Smooth muscle cell (in vitro differentiated cells): Measurements from ENCODE around the gene RBMS2. TPM values are rescaled to one million over a fixed set of nuclear protein-coding genes. Genes with fewer than 3 reads are reported as not detected.

Source experiments
- DNase-seq: peaks from one replicate; lab custom pipeline; 2025; ENCODE audit not compliant: unreplicated experiment; lab: John Stamatoyannopoulos, UW
- H2AFZ ChIP-seq: fragments of 200-600 bp; sonication (generic); 2 replicates; pipeline ENCODE4 v1.6.0; 2016; ENCODE audit warnings: antibody characterized with exemption, low read depth, mild to moderate bottlenecking
- H3F3A ChIP-seq: fragments of 200-600 bp; sonication (generic); 2 replicates; pipeline ENCODE4 v1.6.0; 2017; ENCODE audit warnings: antibody characterized with exemption, low read depth
- H3K27ac ChIP-seq: fragments of 200-600 bp; sonication (generic); 2 replicates; pipeline ENCODE4 v1.5.1; 2016; ENCODE audit warnings: low read depth, mild to moderate bottlenecking
- H3K27me3 ChIP-seq: fragments of 200-600 bp; sonication (generic); 2 replicates; pipeline ENCODE4 v1.6.1; 2016; ENCODE audit warnings: low read depth, mild to moderate bottlenecking
- H3K36me3 ChIP-seq: fragments of 200-600 bp; sonication (generic); 2 replicates; pipeline ENCODE4 v1.5.1; 2016; ENCODE audit warnings: low read depth
- H3K4me1 ChIP-seq: fragments of 200-600 bp; sonication (generic); 2 replicates; pipeline ENCODE4 v1.5.1; 2016; ENCODE audit warnings: low read depth
- H3K4me2 ChIP-seq: fragments of 200-600 bp; sonication (generic); 2 replicates; pipeline ENCODE4 v1.6.0; 2016; ENCODE audit warnings: mild to moderate bottlenecking
- H3K4me3 ChIP-seq: fragments of 200-600 bp; sonication (generic); 2 replicates; pipeline ENCODE4 v1.5.1; 2016; ENCODE audit warnings: mild to moderate bottlenecking
- H3K79me2 ChIP-seq: fragments of 200-600 bp; sonication (generic); 2 replicates; pipeline ENCODE4 v1.6.0; 2016; ENCODE audit warnings: low read depth, mild to moderate bottlenecking
- H3K9ac ChIP-seq: fragments of 200-600 bp; sonication (generic); 2 replicates; pipeline ENCODE4 v1.6.0; 2016; ENCODE audit warnings: low read depth
- H3K9me3 ChIP-seq: fragments of 200-600 bp; sonication (generic); replicated peaks from 2 replicates; pipeline ENCODE4 v1.5.1; 2016; ENCODE audit warnings: low read depth
- H4K20me1 ChIP-seq: fragments of 200-600 bp; sonication (generic); 2 replicates; pipeline ENCODE4 v1.6.0; 2016; ENCODE audit warnings: low read depth
- WGBS: methylation state at CpG from one replicate; pipeline ENCODE4 v1.1.7; 2016; ENCODE audit warnings: low lambda C conversion rate; 5-methylcytosine and 5-hydroxymethylcytosine counted together
- polyA plus RNA-seq: library from polyadenylated mRNA; unstranded; fragments of >200 nt; fragmentation: Nextera tagmentation; extraction: Ambion mirVana; gene quantifications from 2 replicates; pipeline ENCODE4 v1.2.1, GENCODE V29; 2016
- total RNA-seq: library from RNA; depleted of rRNA; stranded (reverse); fragments of >200 nt; gene quantifications from 2 replicates; pipeline ENCODE4 v1.2.3, GENCODE V29; 2014
- TF ChIP-seq, protein P1 (sequence below): fragments of 200-600 bp; sonication (generic); IDR thresholded peaks from 2 replicates; pipeline ENCODE4 v1.5.1; 2017; ENCODE audit warnings: borderline replicate concordance, mild to moderate bottlenecking, antibody characterized with exemption; ENCODE audit not compliant: insufficient read depth, poor library complexity, severe bottlenecking

RBMS2 gene
- total and polyA plus RNA-seq, 2 experiments from 2014 or later = 16.8 to 20.6 TPM

DNA sequence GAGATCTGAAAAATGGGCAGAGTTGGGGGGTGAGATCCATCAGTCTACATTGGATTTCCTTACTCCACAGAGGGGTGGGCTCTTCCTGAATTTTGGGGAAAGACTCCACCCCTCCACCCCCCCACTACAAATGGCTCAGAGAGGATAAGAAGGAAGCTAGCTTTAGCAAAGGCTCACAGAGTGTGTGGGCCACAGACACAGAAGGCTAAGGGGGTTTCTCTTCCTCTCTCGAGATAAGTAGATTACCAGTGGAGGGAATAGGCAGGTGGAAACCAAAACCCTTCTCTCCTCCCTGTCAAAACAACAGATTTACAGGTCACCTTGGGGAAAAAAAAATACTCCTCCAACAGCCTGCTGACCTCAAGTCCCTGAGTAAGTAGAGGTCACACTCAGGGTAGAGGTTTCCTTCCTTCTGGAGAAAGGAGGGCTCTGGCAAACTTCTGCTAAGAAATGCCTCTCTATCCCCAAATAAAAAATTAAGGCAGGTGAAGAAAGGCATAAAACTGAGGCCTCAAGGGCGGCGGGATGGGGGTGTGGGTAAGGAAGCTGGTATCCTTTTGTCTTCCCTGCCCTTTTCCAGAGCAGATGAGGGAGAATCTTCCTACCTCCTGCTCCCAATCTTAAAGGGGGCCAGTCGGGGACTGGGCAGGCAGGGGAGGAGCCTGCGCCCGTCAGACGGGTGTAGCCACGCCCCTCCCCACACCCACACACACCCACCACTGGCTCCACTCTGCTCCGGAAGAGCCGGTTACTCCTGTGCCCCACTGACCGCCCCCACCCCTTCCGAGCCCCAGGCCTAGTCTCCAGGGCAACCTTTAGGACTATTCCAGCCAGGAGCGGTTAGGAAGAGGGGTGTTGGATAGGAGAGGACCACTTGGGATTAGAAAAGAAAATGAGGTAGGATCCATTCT lies 110.4 kb downstream of the RBMS2 start:
- H3K9me3 ChIP-seq = no peaks in the 10 kb centered on the region
- H3K27me3 ChIP-seq = no peaks in the 10 kb centered on the region
- H3K9ac ChIP-seq = no peak overlapping the region
- no peak overlapping the region for H2AFZ ChIP-seq
- peak overlapping the region; percentile 54 for H3K27ac ChIP-seq
- WGBS = 9% methylated on average over 13 of the region's 13 CpGs
- H3K4me1 ChIP-seq = peaks cover 45% of the 10 kb centered on the region
- peaks cover 12% of the 10 kb centered on the region for H3F3A ChIP-seq
- no peak for DNase-seq
- H4K20me1 ChIP-seq = peaks cover 70% of the 10 kb centered on the region
- H3K4me2 ChIP-seq = peak overlapping the region; percentile 98
- TF ChIP-seq, protein P1, sequence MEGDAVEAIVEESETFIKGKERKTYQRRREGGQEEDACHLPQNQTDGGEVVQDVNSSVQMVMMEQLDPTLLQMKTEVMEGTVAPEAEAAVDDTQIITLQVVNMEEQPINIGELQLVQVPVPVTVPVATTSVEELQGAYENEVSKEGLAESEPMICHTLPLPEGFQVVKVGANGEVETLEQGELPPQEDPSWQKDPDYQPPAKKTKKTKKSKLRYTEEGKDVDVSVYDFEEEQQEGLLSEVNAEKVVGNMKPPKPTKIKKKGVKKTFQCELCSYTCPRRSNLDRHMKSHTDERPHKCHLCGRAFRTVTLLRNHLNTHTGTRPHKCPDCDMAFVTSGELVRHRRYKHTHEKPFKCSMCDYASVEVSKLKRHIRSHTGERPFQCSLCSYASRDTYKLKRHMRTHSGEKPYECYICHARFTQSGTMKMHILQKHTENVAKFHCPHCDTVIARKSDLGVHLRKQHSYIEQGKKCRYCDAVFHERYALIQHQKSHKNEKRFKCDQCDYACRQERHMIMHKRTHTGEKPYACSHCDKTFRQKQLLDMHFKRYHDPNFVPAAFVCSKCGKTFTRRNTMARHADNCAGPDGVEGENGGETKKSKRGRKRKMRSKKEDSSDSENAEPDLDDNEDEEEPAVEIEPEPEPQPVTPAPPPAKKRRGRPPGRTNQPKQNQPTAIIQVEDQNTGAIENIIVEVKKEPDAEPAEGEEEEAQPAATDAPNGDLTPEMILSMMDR = no peak
- H3K4me3 ChIP-seq = peak overlapping the region; percentile 20
- H3K79me2 ChIP-seq = peaks cover 82% of the 10 kb centered on the region
- no peaks in the 10 kb centered on the region for H3K36me3 ChIP-seq

DNA sequence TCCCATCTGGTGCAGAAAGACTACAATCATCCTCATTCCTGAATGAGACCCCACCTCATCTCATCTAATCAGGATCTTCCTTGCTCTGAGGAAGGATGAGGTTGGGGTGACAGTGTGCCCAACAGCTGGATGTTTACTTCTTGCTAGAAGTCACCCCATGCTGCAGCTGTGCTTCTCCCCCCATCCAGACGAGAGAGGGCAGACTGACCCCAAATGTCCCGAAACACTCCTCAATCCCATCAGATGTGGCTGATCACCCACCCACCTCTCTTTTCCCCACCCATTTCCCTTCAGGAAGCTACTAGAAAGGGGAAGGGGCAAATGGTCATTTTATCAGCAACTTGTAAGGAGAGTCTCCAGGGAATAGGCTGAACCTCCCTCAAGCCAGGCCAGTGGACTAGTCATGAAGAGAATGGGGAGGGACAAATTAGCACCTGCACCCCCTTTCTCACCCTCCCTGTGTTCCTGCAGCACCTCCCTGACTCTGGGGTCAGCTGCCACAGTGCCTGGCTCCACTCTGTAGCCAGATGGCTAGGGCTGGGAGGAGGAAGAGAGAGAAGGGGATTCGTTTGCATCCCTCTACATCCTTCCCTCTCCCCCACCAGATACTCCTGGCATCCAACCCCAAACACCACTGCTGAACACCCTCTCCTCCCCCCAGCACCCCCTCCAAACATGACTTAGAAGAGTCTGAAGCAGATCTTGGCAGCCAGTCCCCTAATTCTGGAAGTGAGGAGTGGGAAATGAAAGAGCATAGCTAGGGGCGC lies 111.3 kb downstream of the RBMS2 start:
- H2AFZ ChIP-seq = no peak overlapping the region
- peaks cover 54% of the 10 kb centered on the region for H3K4me1 ChIP-seq
- peaks cover 62% of the 10 kb centered on the region for H4K20me1 ChIP-seq
- H3F3A ChIP-seq = peaks cover 20% of the 10 kb centered on the region
- DNase-seq = no peak
- TF ChIP-seq, protein P1 = no peak
- peak overlapping the region; percentile 54 for H3K27ac ChIP-seq
- H3K4me3 ChIP-seq = peak overlapping the region; percentile 20
- no peaks in the 10 kb centered on the region for H3K9me3 ChIP-seq
- H3K36me3 ChIP-seq = no peaks in the 10 kb centered on the region
- H3K79me2 ChIP-seq = peaks cover 74% of the 10 kb centered on the region
- peak overlapping the region; percentile 98 for H3K4me2 ChIP-seq
- no peak overlapping the region for H3K9ac ChIP-seq
- no peaks in the 10 kb centered on the region for H3K27me3 ChIP-seq
- WGBS = 69% methylated on average over 4 of the region's 4 CpGs

DNA sequence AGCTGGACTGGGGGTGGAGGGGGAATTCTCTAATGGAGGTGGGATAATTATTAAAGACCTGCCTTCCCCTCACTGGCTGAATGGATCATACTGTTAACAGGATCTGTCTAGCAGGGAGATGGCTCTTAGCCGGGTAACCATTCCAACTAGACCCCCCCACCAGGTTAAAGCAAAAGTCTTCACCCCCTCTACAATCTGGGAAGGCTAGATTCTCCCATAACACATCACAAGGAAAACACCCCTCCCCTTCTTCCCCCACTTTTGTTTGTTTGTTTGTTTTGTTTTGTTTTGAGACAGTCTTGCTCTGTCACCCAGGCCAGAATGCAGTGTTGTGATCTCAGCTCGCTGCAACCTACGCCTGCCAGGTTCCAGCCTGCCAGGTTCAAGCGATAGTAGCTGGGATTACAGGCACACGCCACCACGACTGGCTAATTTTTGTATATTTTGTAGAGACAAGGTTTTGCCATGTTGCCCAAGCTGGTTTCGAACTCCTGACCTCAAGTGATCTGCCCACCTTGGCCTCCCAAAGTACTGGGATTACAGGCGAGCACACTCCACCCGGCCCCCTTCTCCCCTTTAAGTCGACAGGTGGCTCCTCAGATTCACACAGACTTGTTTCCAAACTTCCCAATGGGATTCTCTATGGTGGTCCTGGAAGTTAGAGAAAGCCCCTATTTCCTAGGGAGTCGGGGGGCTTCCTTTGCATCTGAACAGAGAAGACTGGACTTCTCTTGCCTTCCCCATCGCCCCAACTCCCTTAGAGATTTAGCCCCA lies 112.0 kb downstream of the RBMS2 start:
- 39% methylated on average over 12 of the region's 12 CpGs for WGBS
- Histone ChIP-seq H3K79me2 (peaks cover 66% of the 10 kb centered on the region), H3K36me3 (no peaks in the 10 kb centered on the region), H3K27ac (peak overlapping the region; percentile 54), H3K27me3 (no peaks in the 10 kb centered on the region), H3K9me3 (no peaks in the 10 kb centered on the region), H3F3A (peaks cover 25% of the 10 kb centered on the region), H4K20me1 (peaks cover 54% of the 10 kb centered on the region), H2AFZ (no peak overlapping the region), H3K4me2 (peak overlapping the region; percentile 98), H3K4me1 (peaks cover 47% of the 10 kb centered on the region), H3K9ac (peak overlapping the region; percentile 83), H3K4me3 (peak overlapping the region; percentile 69)
- DNase-seq = no peak
- TF ChIP-seq, protein P1 = no peak
